K562 (cell line): Measurements from ENCODE around the gene EFCAB8. TPM values are rescaled to one million over a fixed set of nuclear protein-coding genes. Genes with fewer than 3 reads are reported as not detected.
A peak's percentile ranks its signal among the peaks of the same experiment; 100 is the strongest.

Experiments used
- ATAC-seq: fragments of 200-7000 bp; cut with Tn5 transposase; 3 replicates; pipeline ENCODE4 v1.9.1; 2020; ENCODE audit warnings: moderate library complexity
- BruUV-seq: library from RNA; stranded (reverse); fragments of 400-500 nt; replicated peaks from 2 replicates; lab custom pipeline; 2021; lab: Mats Ljungman, UMichigan
- CTCF ChIA-PET: fragments of 300-600 bp; formaldehyde crosslinking; extraction: SDS; loops from one replicate; lab custom pipeline; 2021; ENCODE audit warnings: low intra/inter-chr PET ratio; lab: Yijun Ruan, JAX
- POLR2A ChIA-PET: fragments of 300-600, 350-650 bp; sonication (Branson Sonifier 250); formaldehyde crosslinking; extraction: SDS; loops from one replicate; lab custom pipeline; 2021; ENCODE audit warnings: antibody characterized with exemption, inconsistent platforms; lab: Yijun Ruan, JAX
- DNase-seq, 4 experiments: peaks; one replicate each; pipeline versions ENCODE4 v3.0.0 to v3.0.0-alpha.2; 2011 to 2018; ENCODE audit warnings: low spot score in 3 of 4, mixed read lengths in 3 of 4; ENCODE audit errors: extremely low read depth in 1 of 4
- FAIRE-seq: peaks from 2 replicates; lab custom pipeline; 2011; peaks lifted over from hg19 to GRCh38; lab: Jason Lieb, UNC
- H2AFZ ChIP-seq: 2 replicates; pipeline ENCODE4 v1.6.0; 2011; ENCODE audit warnings: low read depth, low read length, control low read depth, inconsistent platforms
- H3K27ac ChIP-seq: fragments of 200-600 bp; 3 replicates; pipeline ENCODE4 v1.8.0; 2011; ENCODE audit warnings: low read depth, mild to moderate bottlenecking, control low read depth, inconsistent platforms, low read length, moderate library complexity, mixed read lengths; ENCODE audit errors: extremely low read depth
- H3K27me3 ChIP-seq, 2 experiments: fragments of 300-600 bp in 1 of 2; 2 replicates in 1 of 2; 3 replicates in 1 of 2; pipeline versions ENCODE4 v1.6.0 to v1.8.0; 2011; ENCODE audit warnings: inconsistent platforms in 2 of 2, low read length in 2 of 2, mild to moderate bottlenecking in 1 of 2, mixed read lengths in 1 of 2, moderate library complexity in 1 of 2; ENCODE audit not compliant: control insufficient read depth in 2 of 2, insufficient read depth in 2 of 2
- H3K36me3 ChIP-seq: fragments of 300-600 bp; 3 replicates; pipeline ENCODE4 v1.8.0; 2011; ENCODE audit warnings: mild to moderate bottlenecking, low read length, inconsistent platforms; ENCODE audit not compliant: control insufficient read depth, insufficient read depth
- H3K4me1 ChIP-seq, 2 experiments: fragments of 200-600 bp in 1 of 2; replicated peaks in 1 of 2; 2 replicates in 1 of 2; 3 replicates in 1 of 2; pipeline versions ENCODE4 v1.5.1 to v1.8.0; 2011; ENCODE audit warnings: inconsistent platforms in 2 of 2, low read length in 2 of 2, mild to moderate bottlenecking in 1 of 2, mixed read lengths in 1 of 2, moderate library complexity in 1 of 2; ENCODE audit not compliant: control insufficient read depth in 2 of 2, insufficient read depth in 2 of 2
- H3K4me2 ChIP-seq: 2 replicates; pipeline ENCODE4 v1.6.1; 2011; ENCODE audit warnings: low read length, control low read depth, inconsistent platforms, mixed read lengths; ENCODE audit not compliant: insufficient read depth
- H3K4me3 ChIP-seq: fragments of 200-600 bp; sonication (generic), shearing (Covaris generic); 2 replicates; pipeline ENCODE4 v1.5.1; 2016; ENCODE audit warnings: control low read depth, inconsistent platforms
- H3K79me2 ChIP-seq: fragments of 200-600 bp; 3 replicates; pipeline ENCODE4 v1.8.0; 2011; ENCODE audit warnings: low read length, inconsistent platforms; ENCODE audit not compliant: control insufficient read depth, insufficient read depth
- H3K9ac ChIP-seq, 2 experiments: 2 replicates each; pipeline versions ENCODE4 v1.6.0 to v1.6.1; 2011; ENCODE audit warnings: low read depth in 2 of 2, low read length in 2 of 2, control low read depth in 1 of 2, inconsistent platforms in 1 of 2, mild to moderate bottlenecking in 1 of 2, mixed read lengths in 1 of 2; ENCODE audit not compliant: insufficient read depth in 1 of 2
- H3K9me1 ChIP-seq: one replicate; pipeline ENCODE4 v1.6.0; 2011; ENCODE audit warnings: inconsistent platforms, mild to moderate bottlenecking, low read length, moderate library complexity; ENCODE audit not compliant: control insufficient read depth, insufficient read depth
- H3K9me3 ChIP-seq: replicated peaks from 2 replicates; pipeline ENCODE4 v1.5.1; 2011; ENCODE audit warnings: low read depth, low read length, inconsistent platforms; ENCODE audit not compliant: control insufficient read depth, insufficient read depth
- H4K20me1 ChIP-seq: replicated peaks from 2 replicates; pipeline ENCODE4 v1.6.1; 2011; ENCODE audit warnings: low read length, inconsistent platforms, mixed read lengths; ENCODE audit not compliant: control insufficient read depth, insufficient read depth
- AFF4 ChIP-seq: sonication (generic); formaldehyde crosslinking; IDR thresholded peaks from 2 replicates; pipeline ENCODE4 v1.8.0; 2023; ENCODE audit warnings: mild to moderate bottlenecking, missing genetic modification reagents
- E2F3 ChIP-seq: fragments of 250-450 bp; sonication (Bioruptor Pico); IDR thresholded peaks from 2 replicates; pipeline ENCODE4 v1.4.0; 2020; ENCODE audit warnings: mild to moderate bottlenecking
- RBM22 ChIP-seq: fragments of 200-400 bp; formaldehyde crosslinking; IDR thresholded peaks from 2 replicates; pipeline ENCODE4 v1.6.1; 2018; ENCODE audit warnings: low read length, low read depth; ENCODE audit not compliant: poor library complexity, severe bottlenecking
- TCF3 ChIP-seq: sonication (generic); formaldehyde crosslinking; IDR thresholded peaks from 2 replicates; pipeline ENCODE4 v1.4.0; 2020; ENCODE audit warnings: mild to moderate bottlenecking, missing genetic modification reagents
- ZNF280B ChIP-seq: fragments of 250-450 bp; sonication (Bioruptor Pico); IDR thresholded peaks from 2 replicates; pipeline ENCODE4 v1.5.1; 2021; ENCODE audit warnings: mild to moderate bottlenecking
- ZNF639 ChIP-seq, 2 experiments: fragments of 200-800 bp in 1 of 2; sonication (Bioruptor generic) in 1 of 2; sonication (generic) in 1 of 2; formaldehyde crosslinking in 1 of 2; IDR thresholded peaks in 1 of 2; conservative IDR thresholded peaks in 1 of 2; 2 replicates each; pipeline versions ENCODE4 v1.5.0 to v1.6.1; 2016 to 2020; ENCODE audit warnings: missing compliant biosample characterization in 1 of 2, missing genetic modification characterization in 1 of 2, missing genetic modification reagents in 1 of 2
- WGBS: fragments of 100-300 bp; shearing (Covaris generic); methylation state at CpG from one replicate; pipeline ENCODE4 v1.1.6; 2016; ENCODE audit warnings: low coverage, mixed read lengths; ENCODE audit not compliant: insufficient coverage; ENCODE audit errors: missing lambda C conversion rate; 5-methylcytosine and 5-hydroxymethylcytosine counted together
- in situ Hi-C: fragments of 300-500 bp; cut with MboI; formaldehyde crosslinking; loops from 4 replicates; pipeline ENCODE4 v1.15.0; 2018; ENCODE audit warnings: inconsistent platforms, mixed read lengths
- intact Hi-C: fragments of 100-400 bp; cut with micrococcal nuclease; formaldehyde crosslinking; loops from 2 replicates; pipeline ENCODE4 v1.14.2; 2022
- polyA plus RNA-seq, 8 experiments: library from polyadenylated mRNA; depleted of rRNA in 4 of 8; stranded (reverse) in 5 of 8; unstranded in 3 of 8; fragments of >200 nt; fragmentation: Nextera tagmentation in 2 of 8; fragmentation: Illumina TruSeq in 1 of 8; extraction: Ambion mirVana in 2 of 8; extraction: Trizol in 1 of 8; gene quantifications; 2 replicates each; pipeline versions ENCODE4 v1.2.1 to v1.2.3, GENCODE V29; 2011 to 2014; ENCODE audit warnings: inconsistent platforms in 1 of 8, missing spikeins in 1 of 8
- total RNA-seq, 7 experiments: library from RNA; depleted of rRNA in 6 of 7; stranded (reverse); fragments of >200 nt in 6 of 7; fragmentation: Illumina TruSeq in 2 of 7; extraction: Trizol in 2 of 7; gene quantifications; 2 replicates each; pipeline versions ENCODE4 v1.2.1 to v1.2.3, GENCODE V29; 2011 to 2021; ENCODE audit warnings: low replicate concordance in 1 of 7
- TF ChIP-seq, protein P1 (sequence below): sonication (generic); formaldehyde crosslinking; IDR thresholded peaks from 2 replicates; pipeline ENCODE4 v1.8.1; 2023; ENCODE audit warnings: mild to moderate bottlenecking, missing genetic modification reagents, moderate library complexity
- TF ChIP-seq, protein P2 (sequence below): fragments of 250-450 bp; sonication (Bioruptor Pico); IDR thresholded peaks from 2 replicates; pipeline ENCODE4 v1.8.0; 2022; ENCODE audit warnings: inconsistent platforms

EFCAB8 gene
- total and polyA plus RNA-seq, 9 of the 15 experiments (the other 6 are each of a cell fraction or from before 2014, with no cell fraction given): 0.03 to 0.18 (median 0.11) TPM; not detected in 6

- Histone ChIP-seq H3K4me1 (peaks cover 26 to 29% of the 10 kb centered on the region in 2 experiments), H3K9me3 (no peaks in the 10 kb centered on the region), H3K4me3 (no peak overlapping the region), H3K27ac (no peak overlapping the region), H3K79me2 (peaks cover 74% of the 10 kb centered on the region), H3K36me3 (peaks cover 52% of the 10 kb centered on the region), H3K9ac (peak overlapping the region in 1 of 2 experiments; percentile 29; a peak in 1 of 4 replicates), H4K20me1 (peaks cover 39% of the 10 kb centered on the region), H3K27me3 (no peaks in the 10 kb centered on the region), H3K4me2 (peak overlapping the region; percentile 31; the same call in 1 of the 2 replicates), H2AFZ (no peak overlapping the region), H3K9me1 (peaks cover 4% of the 10 kb centered on the region)
- ChIA-PET CTCF (no interaction called here), POLR2A (interaction anchor here (0.6 to 4.0 kb wide), 5 partner anchors 13 to 182 kb away, joined by 3 to 21 read pairs (median 4); no protein-coding TSS in a partner anchor)
- in situ Hi-C loops (no loop called here), intact Hi-C loops (no loop called here)
- FAIRE-seq: no peak
- peak in 1 of 4 experiments; percentile 27 for DNase-seq
- BruUV-seq: no TSS peak
- ATAC-seq: peak; percentile 23
- 75% methylated on average over 3 of the region's 3 CpGs for WGBS
- no peak for TF ChIP-seq RBM22
- TF ChIP-seq TCF3 (CRISPR knock-in tag): no peak
- TF ChIP-seq, protein P1, sequence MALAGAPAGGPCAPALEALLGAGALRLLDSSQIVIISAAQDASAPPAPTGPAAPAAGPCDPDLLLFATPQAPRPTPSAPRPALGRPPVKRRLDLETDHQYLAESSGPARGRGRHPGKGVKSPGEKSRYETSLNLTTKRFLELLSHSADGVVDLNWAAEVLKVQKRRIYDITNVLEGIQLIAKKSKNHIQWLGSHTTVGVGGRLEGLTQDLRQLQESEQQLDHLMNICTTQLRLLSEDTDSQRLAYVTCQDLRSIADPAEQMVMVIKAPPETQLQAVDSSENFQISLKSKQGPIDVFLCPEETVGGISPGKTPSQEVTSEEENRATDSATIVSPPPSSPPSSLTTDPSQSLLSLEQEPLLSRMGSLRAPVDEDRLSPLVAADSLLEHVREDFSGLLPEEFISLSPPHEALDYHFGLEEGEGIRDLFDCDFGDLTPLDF: no peak
- TF ChIP-seq, protein P2, sequence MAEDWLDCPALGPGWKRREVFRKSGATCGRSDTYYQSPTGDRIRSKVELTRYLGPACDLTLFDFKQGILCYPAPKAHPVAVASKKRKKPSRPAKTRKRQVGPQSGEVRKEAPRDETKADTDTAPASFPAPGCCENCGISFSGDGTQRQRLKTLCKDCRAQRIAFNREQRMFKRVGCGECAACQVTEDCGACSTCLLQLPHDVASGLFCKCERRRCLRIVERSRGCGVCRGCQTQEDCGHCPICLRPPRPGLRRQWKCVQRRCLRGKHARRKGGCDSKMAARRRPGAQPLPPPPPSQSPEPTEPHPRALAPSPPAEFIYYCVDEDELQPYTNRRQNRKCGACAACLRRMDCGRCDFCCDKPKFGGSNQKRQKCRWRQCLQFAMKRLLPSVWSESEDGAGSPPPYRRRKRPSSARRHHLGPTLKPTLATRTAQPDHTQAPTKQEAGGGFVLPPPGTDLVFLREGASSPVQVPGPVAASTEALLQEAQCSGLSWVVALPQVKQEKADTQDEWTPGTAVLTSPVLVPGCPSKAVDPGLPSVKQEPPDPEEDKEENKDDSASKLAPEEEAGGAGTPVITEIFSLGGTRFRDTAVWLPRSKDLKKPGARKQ (CRISPR knock-in tag): no peak
- no peak for TF ChIP-seq E2F3 (CRISPR knock-in tag)
- no peak for TF ChIP-seq ZNF639 (CRISPR knock-in tag; conservative IDR thresholded peaks at IDR 0.05 in 1 of 2, IDR thresholded peaks at IDR 0.05 in 1 of 2)
- 0 out of 2 replicates have a peak, but pooled peaks have one; percentile 54 for TF ChIP-seq AFF4 (CRISPR knock-in tag)
- no peak for TF ChIP-seq ZNF280B (CRISPR knock-in tag)
Observed at GRCh38 chr20:32823078-32823477, 35.6 kb upstream of the EFCAB8 start.
